HepG2 (cell line): ENCODE data around the gene AGT. TPM values are rescaled to one million over a fixed set of nuclear protein-coding genes. Genes with fewer than 3 reads are reported as not detected.
A peak's percentile ranks its signal among the peaks of the same experiment; 100 is the strongest.

Source experiments
- ASH2L ChIP-seq: fragments of 300-600, 200-600 bp; sonication (generic); IDR thresholded peaks from 2 replicates; pipeline ENCODE4 v1.7.0; 2017; ENCODE audit warnings: low read depth, mild to moderate bottlenecking, moderate library complexity, mixed read lengths, low read length; ENCODE audit not compliant: insufficient read length
- DNMT3B ChIP-seq: conservative IDR thresholded peaks from 2 replicates; pipeline ENCODE4 v1.6.1; 2016; ENCODE audit warnings: missing biosample characterization, control low read depth
- HNF4A ChIP-seq: sonication (generic); formaldehyde crosslinking; IDR thresholded peaks from 2 replicates; pipeline ENCODE4 v1.4.0; 2020; ENCODE audit warnings: missing genetic modification reagents
- KDM5A ChIP-seq: fragments of 200-600 bp; sonication (generic); IDR thresholded peaks from 2 replicates; pipeline ENCODE4 v1.7.0; 2018; ENCODE audit warnings: antibody characterized with exemption, mild to moderate bottlenecking, low read length, borderline replicate concordance
- KLF12 ChIP-seq: sonication (generic); formaldehyde crosslinking; IDR thresholded peaks from 2 replicates; pipeline ENCODE4 v1.4.0; 2020; ENCODE audit warnings: missing genetic modification reagents, borderline replicate concordance
- PCBP2 ChIP-seq: fragments of 200-400 bp; formaldehyde crosslinking; optimal IDR thresholded peaks from 2 replicates; pipeline ENCODE3; 2018; ENCODE audit warnings: low read length, low read depth; ENCODE audit not compliant: poor library complexity, severe bottlenecking
- PHF8 ChIP-seq: sonication (generic); formaldehyde crosslinking; IDR thresholded peaks from 2 replicates; pipeline ENCODE4 v1.5.0; 2020; ENCODE audit warnings: missing genetic modification reagents
- SMAD3 ChIP-seq: sonication (generic); formaldehyde crosslinking; IDR thresholded peaks from 2 replicates; pipeline ENCODE4 v1.4.0; 2020; ENCODE audit warnings: missing genetic modification reagents
- SNAPC2 ChIP-seq: sonication (generic); formaldehyde crosslinking; IDR thresholded peaks from 2 replicates; pipeline ENCODE4 v1.8.1; 2022; ENCODE audit warnings: mild to moderate bottlenecking, missing genetic modification reagents
- ZFX ChIP-seq: sonication (generic); formaldehyde crosslinking; IDR thresholded peaks from 2 replicates; pipeline ENCODE4 v1.4.0; 2020; ENCODE audit warnings: mild to moderate bottlenecking, low read depth, missing genetic modification reagents, moderate library complexity
- ZNF253 ChIP-seq: sonication (generic); formaldehyde crosslinking; IDR thresholded peaks from 2 replicates; pipeline ENCODE4 v1.8.0; 2022; ENCODE audit warnings: mild to moderate bottlenecking, missing genetic modification reagents, borderline replicate concordance
- ZSCAN31 ChIP-seq: sonication (generic); formaldehyde crosslinking; IDR thresholded peaks from 2 replicates; pipeline ENCODE4 v1.5.0; 2020; ENCODE audit warnings: low read depth, mild to moderate bottlenecking, missing genetic modification reagents
- polyA plus RNA-seq, 8 experiments: library from polyadenylated mRNA; depleted of rRNA in 3 of 8; stranded (reverse) in 7 of 8; unstranded in 1 of 8; fragments of >200 nt; fragmentation: Illumina TruSeq in 4 of 8; extraction: Trizol in 4 of 8; gene quantifications; 2 replicates each; pipeline versions ENCODE4 v1.2.1 to v1.2.3, GENCODE V29; 2011 to 2016; ENCODE audit warnings: low read depth in 4 of 8, missing spikeins in 1 of 8, mixed read lengths in 1 of 8; ENCODE audit not compliant: insufficient read depth in 1 of 8
- total RNA-seq, 5 experiments: library from RNA; depleted of rRNA; stranded (reverse); fragments of >200 nt; fragmentation: Illumina TruSeq; extraction: Trizol; gene quantifications; 2 replicates each; pipeline ENCODE4 v1.2.3, GENCODE V29; 2016; ENCODE audit warnings: low read depth in 1 of 5
- TF ChIP-seq, protein P1 (sequence below), 2 experiments: IDR thresholded peaks; 2 replicates each; pipeline ENCODE4 v1.6.1; 2011 to 2012; ENCODE audit warnings: low read length in 2 of 2, borderline replicate concordance in 1 of 2, low read depth in 1 of 2, mild to moderate bottlenecking in 1 of 2, moderate library complexity in 1 of 2
- TF ChIP-seq, protein P2 (sequence below): sonication (generic); formaldehyde crosslinking; IDR thresholded peaks from 2 replicates; pipeline ENCODE4 v1.4.0; 2020; ENCODE audit warnings: missing genetic modification reagents, mild to moderate bottlenecking, borderline replicate concordance
- TF ChIP-seq, protein P3 (sequence below): sonication (generic); formaldehyde crosslinking; IDR thresholded peaks from 2 replicates; pipeline ENCODE4 v1.5.0; 2020; ENCODE audit warnings: missing genetic modification reagents, mild to moderate bottlenecking, borderline replicate concordance
- TF ChIP-seq, protein P4 (sequence below): sonication (generic); formaldehyde crosslinking; IDR thresholded peaks from 2 replicates; pipeline ENCODE4 v1.4.0; 2020; ENCODE audit warnings: mild to moderate bottlenecking, missing genetic modification reagents

AGT gene
- total and polyA plus RNA-seq, 2 of the 13 experiments (the other 11 are each of a cell fraction or from before 2014, with no cell fraction given), result 892 to 2,071 TPM

DNA sequence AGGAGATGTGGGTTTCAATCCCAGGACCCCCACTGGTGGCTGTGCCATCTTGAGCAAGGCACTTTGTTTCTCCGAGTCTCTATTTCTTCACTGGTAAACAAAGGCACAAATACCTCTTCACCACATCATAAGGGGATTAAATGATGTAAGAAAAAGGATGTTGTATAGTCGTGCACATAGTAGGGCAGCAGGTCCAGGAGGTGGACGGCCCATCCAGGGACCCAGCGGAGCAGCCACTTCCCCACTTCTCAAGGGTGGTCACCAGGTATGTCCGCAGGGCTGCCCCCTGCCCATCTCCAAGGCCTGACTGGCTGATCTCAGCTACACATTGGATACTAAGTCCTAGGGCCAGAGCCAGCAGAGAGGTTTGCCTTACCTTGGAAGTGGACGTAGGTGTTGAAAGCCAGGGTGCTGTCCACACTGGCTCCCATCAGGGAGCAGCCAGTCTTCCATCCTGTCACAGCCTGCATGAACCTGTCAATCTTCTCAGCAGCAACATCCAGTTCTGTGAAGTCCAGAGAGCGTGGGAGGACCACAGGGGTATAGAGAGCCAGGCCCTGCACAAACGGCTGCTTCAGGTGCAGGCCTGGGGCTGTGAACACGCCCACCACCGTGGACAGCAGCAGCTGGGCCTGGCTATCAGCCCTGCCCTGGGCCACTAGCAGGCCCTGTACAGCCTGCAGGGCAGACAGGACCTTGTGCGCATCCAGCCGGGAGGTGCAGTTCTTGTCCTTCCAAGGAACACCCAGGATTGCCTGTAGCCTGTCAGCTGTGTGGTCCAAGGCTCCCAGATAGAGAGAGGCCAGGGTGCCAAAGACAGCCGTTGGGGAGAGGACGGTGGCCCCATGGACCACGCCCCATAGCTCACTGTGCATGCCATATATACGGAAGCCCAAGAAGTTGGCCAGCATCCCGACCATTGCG lies 4.0 kb downstream of the AGT start (continued):
- TF ChIP-seq, protein P1, sequence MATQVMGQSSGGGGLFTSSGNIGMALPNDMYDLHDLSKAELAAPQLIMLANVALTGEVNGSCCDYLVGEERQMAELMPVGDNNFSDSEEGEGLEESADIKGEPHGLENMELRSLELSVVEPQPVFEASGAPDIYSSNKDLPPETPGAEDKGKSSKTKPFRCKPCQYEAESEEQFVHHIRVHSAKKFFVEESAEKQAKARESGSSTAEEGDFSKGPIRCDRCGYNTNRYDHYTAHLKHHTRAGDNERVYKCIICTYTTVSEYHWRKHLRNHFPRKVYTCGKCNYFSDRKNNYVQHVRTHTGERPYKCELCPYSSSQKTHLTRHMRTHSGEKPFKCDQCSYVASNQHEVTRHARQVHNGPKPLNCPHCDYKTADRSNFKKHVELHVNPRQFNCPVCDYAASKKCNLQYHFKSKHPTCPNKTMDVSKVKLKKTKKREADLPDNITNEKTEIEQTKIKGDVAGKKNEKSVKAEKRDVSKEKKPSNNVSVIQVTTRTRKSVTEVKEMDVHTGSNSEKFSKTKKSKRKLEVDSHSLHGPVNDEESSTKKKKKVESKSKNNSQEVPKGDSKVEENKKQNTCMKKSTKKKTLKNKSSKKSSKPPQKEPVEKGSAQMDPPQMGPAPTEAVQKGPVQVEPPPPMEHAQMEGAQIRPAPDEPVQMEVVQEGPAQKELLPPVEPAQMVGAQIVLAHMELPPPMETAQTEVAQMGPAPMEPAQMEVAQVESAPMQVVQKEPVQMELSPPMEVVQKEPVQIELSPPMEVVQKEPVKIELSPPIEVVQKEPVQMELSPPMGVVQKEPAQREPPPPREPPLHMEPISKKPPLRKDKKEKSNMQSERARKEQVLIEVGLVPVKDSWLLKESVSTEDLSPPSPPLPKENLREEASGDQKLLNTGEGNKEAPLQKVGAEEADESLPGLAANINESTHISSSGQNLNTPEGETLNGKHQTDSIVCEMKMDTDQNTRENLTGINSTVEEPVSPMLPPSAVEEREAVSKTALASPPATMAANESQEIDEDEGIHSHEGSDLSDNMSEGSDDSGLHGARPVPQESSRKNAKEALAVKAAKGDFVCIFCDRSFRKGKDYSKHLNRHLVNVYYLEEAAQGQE (IDR thresholded peaks at IDR 0.05; ENCODE audit: borderline replicate concordance in 1 of 2, low read depth in 1 of 2, low read length in 2 of 2), result peak in 1 of 2 experiments; percentile 73; a peak in 1 of 4 replicates
- TF ChIP-seq KDM5A (0 out of 2 replicates have a peak, but pooled peaks have one; percentile 74), ZFX (CRISPR knock-in tag) (peak; percentile 82), SNAPC2 (CRISPR knock-in tag) (no peak), SMAD3 (CRISPR knock-in tag) (0 out of 2 replicates have a peak, but pooled peaks have one; percentile 10), DNMT3B (no peak), ZNF253 (CRISPR knock-in tag) (no peak), KLF12 (CRISPR knock-in tag) (peak; percentile 84; the same call in 1 of the 2 replicates), ZSCAN31 (CRISPR knock-in tag) (0 out of 2 replicates have a peak, but pooled peaks have one; percentile 47), ASH2L (peak; percentile 4), PCBP2 (no peak), PHF8 (CRISPR knock-in tag) (peak; percentile 23), HNF4A (CRISPR knock-in tag) (no peak)
- TF ChIP-seq, protein P2, sequence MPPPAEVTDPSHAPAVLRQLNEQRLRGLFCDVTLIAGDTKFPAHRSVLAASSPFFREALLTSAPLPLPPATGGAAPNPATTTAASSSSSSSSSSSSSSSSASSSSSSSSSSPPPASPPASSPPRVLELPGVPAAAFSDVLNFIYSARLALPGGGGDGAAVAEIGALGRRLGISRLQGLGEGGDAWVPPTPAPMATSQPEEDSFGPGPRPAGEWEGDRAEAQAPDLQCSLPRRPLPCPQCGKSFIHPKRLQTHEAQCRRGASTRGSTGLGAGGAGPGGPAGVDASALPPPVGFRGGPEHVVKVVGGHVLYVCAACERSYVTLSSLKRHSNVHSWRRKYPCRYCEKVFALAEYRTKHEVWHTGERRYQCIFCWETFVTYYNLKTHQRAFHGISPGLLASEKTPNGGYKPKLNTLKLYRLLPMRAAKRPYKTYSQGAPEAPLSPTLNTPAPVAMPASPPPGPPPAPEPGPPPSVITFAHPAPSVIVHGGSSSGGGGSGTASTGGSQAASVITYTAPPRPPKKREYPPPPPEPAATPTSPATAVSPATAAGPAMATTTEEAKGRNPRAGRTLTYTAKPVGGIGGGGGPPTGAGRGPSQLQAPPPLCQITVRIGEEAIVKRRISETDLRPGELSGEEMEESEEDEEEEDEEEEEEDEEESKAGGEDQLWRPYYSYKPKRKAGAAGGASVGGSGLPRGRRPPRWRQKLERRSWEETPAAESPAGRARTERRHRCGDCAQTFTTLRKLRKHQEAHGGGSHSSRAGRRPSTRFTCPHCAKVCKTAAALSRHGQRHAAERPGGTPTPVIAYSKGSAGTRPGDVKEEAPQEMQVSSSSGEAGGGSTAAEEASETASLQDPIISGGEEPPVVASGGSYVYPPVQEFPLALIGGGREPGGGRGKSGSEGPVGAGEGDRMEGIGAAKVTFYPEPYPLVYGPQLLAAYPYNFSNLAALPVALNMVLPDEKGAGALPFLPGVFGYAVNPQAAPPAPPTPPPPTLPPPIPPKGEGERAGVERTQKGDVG (CRISPR knock-in tag), result 0 out of 2 replicates have a peak, but pooled peaks have one; percentile 23
- TF ChIP-seq, protein P3, sequence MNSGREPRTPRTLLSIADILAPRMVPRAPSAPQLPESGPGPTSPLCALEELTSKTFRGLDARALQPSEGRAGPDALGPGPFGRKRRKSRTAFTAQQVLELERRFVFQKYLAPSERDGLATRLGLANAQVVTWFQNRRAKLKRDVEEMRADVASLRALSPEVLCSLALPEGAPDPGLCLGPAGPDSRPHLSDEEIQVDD, result no peak
- TF ChIP-seq, protein P4, sequence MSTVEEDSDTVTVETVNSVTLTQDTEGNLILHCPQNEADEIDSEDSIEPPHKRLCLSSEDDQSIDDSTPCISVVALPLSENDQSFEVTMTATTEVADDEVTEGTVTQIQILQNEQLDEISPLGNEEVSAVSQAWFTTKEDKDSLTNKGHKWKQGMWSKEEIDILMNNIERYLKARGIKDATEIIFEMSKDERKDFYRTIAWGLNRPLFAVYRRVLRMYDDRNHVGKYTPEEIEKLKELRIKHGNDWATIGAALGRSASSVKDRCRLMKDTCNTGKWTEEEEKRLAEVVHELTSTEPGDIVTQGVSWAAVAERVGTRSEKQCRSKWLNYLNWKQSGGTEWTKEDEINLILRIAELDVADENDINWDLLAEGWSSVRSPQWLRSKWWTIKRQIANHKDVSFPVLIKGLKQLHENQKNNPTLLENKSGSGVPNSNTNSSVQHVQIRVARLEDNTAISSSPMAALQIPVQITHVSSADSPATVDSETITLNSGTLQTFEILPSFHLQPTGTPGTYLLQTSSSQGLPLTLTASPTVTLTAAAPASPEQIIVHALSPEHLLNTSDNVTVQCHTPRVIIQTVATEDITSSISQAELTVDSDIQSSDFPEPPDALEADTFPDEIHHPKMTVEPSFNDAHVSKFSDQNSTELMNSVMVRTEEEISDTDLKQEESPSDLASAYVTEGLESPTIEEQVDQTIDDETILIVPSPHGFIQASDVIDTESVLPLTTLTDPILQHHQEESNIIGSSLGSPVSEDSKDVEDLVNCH (CRISPR knock-in tag), result no peak
